HUES48 (cell line): Measurements from ENCODE around the gene AP4B1.

ENCODE experiments used
- H3K27ac ChIP-seq: one replicate; pipeline ENCODE4 v1.7.0; 2013; ENCODE audit warnings: low read depth, low read length, inconsistent platforms
- H3K27me3 ChIP-seq: 2 replicates; pipeline ENCODE4 v1.6.1; 2013; ENCODE audit warnings: mild to moderate bottlenecking, low read length; ENCODE audit not compliant: control insufficient read depth, insufficient read depth
- H3K36me3 ChIP-seq: 2 replicates; pipeline ENCODE4 v1.6.1; 2013; ENCODE audit warnings: low read length; ENCODE audit not compliant: control insufficient read depth, insufficient read depth
- H3K4me1 ChIP-seq: 2 replicates; pipeline ENCODE4 v1.6.1; 2013; ENCODE audit warnings: mild to moderate bottlenecking, low read length; ENCODE audit not compliant: control insufficient read depth, insufficient read depth
- H3K4me3 ChIP-seq: 2 replicates; pipeline ENCODE4 v1.5.1; 2013; ENCODE audit warnings: mild to moderate bottlenecking, low read depth, low read length
- H3K9ac ChIP-seq: 2 replicates; pipeline ENCODE4 v1.6.1; 2013; ENCODE audit warnings: mild to moderate bottlenecking, low read depth, low read length, moderate library complexity
- H3K9me3 ChIP-seq: 2 replicates; pipeline ENCODE4 v1.6.1; 2013; ENCODE audit warnings: low read length; ENCODE audit not compliant: control insufficient read depth, insufficient read depth

The AP4B1 gene

GRCh38 chr1:113871597-113872113 is 32.9 kb downstream of the AP4B1 start, which contains the start of gene PTPN22:
Gene PTPN22 (minus strand): TSS chr1:113871712.
- H3K4me3 ChIP-seq: no peak within 1 kb of the TSS
- H3K9me3 ChIP-seq: no peaks in the 10 kb centered on the region
- no peak within 1 kb of the TSS for H3K9ac ChIP-seq
- no peaks in the 10 kb centered on the region for H3K36me3 ChIP-seq
- H3K4me1 ChIP-seq: peaks cover 4% of the 10 kb centered on the region; the same call in 1 of the 2 replicates
- no peak within 1 kb of the TSS for H3K27ac ChIP-seq
- no peaks in the 10 kb centered on the region for H3K27me3 ChIP-seq

- no peaks in the 10 kb centered on the region for H3K9me3 ChIP-seq
- H3K9ac ChIP-seq: no peak overlapping the region
- H3K27ac ChIP-seq: no peak overlapping the region
- peaks cover 4% of the 10 kb centered on the region; the same call in 1 of the 2 replicates for H3K4me1 ChIP-seq
- no peaks in the 10 kb centered on the region for H3K36me3 ChIP-seq
- no peak overlapping the region for H3K4me3 ChIP-seq
- H3K27me3 ChIP-seq: no peaks in the 10 kb centered on the region
Measured at GRCh38 chr1:113870778-113871177, 33.8 kb downstream of the AP4B1 start.

GRCh38 chr1:113868387-113869083 is 36.1 kb downstream of the AP4B1 start:
- H3K4me1 ChIP-seq: no peaks in the 10 kb centered on the region
- H3K27me3 ChIP-seq: no peaks in the 10 kb centered on the region
- no peaks in the 10 kb centered on the region for H3K36me3 ChIP-seq
- H3K4me3 ChIP-seq: no peak overlapping the region
- no peak overlapping the region for H3K27ac ChIP-seq
- H3K9me3 ChIP-seq: no peaks in the 10 kb centered on the region
- H3K9ac ChIP-seq: no peak overlapping the region

GRCh38 chr1:113861641-113862040 is 43.0 kb downstream of the AP4B1 start:
- no peaks in the 10 kb centered on the region for H3K27me3 ChIP-seq
- no peaks in the 10 kb centered on the region for H3K36me3 ChIP-seq
- H3K27ac ChIP-seq: no peak overlapping the region
- H3K4me1 ChIP-seq: no peaks in the 10 kb centered on the region
- H3K9me3 ChIP-seq: no peaks in the 10 kb centered on the region
- no peak overlapping the region for H3K9ac ChIP-seq
- no peak overlapping the region for H3K4me3 ChIP-seq

GRCh38 chr1:113860891-113861290 is 43.7 kb downstream of the AP4B1 start:
- no peak overlapping the region for H3K4me3 ChIP-seq

GRCh38 chr1:113859478-113860175 is 45.0 kb downstream of the AP4B1 start:
- Histone ChIP-seq H3K9ac (no peak overlapping the region), H3K27me3 (no peaks in the 10 kb centered on the region), H3K4me1 (no peaks in the 10 kb centered on the region), H3K4me3 (no peak overlapping the region), H3K36me3 (no peaks in the 10 kb centered on the region), H3K9me3 (no peaks in the 10 kb centered on the region), H3K27ac (no peak overlapping the region)

More at GRCh38 chr1:113860891-113861290, 43.7 kb downstream of the AP4B1 start:
- Histone ChIP-seq H3K4me1 (no peaks in the 10 kb centered on the region), H3K9me3 (no peaks in the 10 kb centered on the region), H3K36me3 (no peaks in the 10 kb centered on the region), H3K27me3 (no peaks in the 10 kb centered on the region), H3K9ac (no peak overlapping the region), H3K27ac (no peak overlapping the region)

- no peak overlapping the region for H3K4me3 ChIP-seq
- H3K9me3 ChIP-seq: no peaks in the 10 kb centered on the region
- H3K27ac ChIP-seq: no peak overlapping the region
- H3K27me3 ChIP-seq: no peaks in the 10 kb centered on the region
- no peaks in the 10 kb centered on the region for H3K4me1 ChIP-seq
- H3K36me3 ChIP-seq: no peaks in the 10 kb centered on the region
- no peak overlapping the region for H3K9ac ChIP-seq
Measured at GRCh38 chr1:113858982-113859381, 45.6 kb downstream of the AP4B1 start.

GRCh38 chr1:113858418-113858817 is 46.2 kb downstream of the AP4B1 start:
- Histone ChIP-seq H3K27ac (no peak overlapping the region), H3K9me3 (no peaks in the 10 kb centered on the region), H3K27me3 (no peaks in the 10 kb centered on the region), H3K36me3 (no peaks in the 10 kb centered on the region), H3K4me3 (no peak overlapping the region), H3K9ac (no peak overlapping the region), H3K4me1 (no peaks in the 10 kb centered on the region)

- Histone ChIP-seq H3K9me3 (no peaks in the 10 kb centered on the region), H3K9ac (no peak overlapping the region), H3K36me3 (no peaks in the 10 kb centered on the region), H3K4me1 (no peaks in the 10 kb centered on the region), H3K27me3 (no peaks in the 10 kb centered on the region), H3K4me3 (no peak overlapping the region), H3K27ac (no peak overlapping the region)
Measured at GRCh38 chr1:113857776-113858175, 46.8 kb downstream of the AP4B1 start.

- H3K9me3 ChIP-seq: no peaks in the 10 kb centered on the region
- H3K27ac ChIP-seq: no peak overlapping the region
- no peak overlapping the region for H3K9ac ChIP-seq
- no peak overlapping the region for H3K4me3 ChIP-seq
- no peaks in the 10 kb centered on the region for H3K4me1 ChIP-seq
- no peaks in the 10 kb centered on the region for H3K27me3 ChIP-seq
- no peaks in the 10 kb centered on the region for H3K36me3 ChIP-seq
Measured at GRCh38 chr1:113856401-113856790, 48.2 kb downstream of the AP4B1 start.
